Mammary epithelial cell (primary cell): ENCODE measurements around the gene TMPRSS11D.

Source experiments
- EZH2 ChIP-seq: IDR thresholded peaks from 2 replicates; pipeline ENCODE4 v1.6.1; 2012; ENCODE audit warnings: low read length, inconsistent platforms, borderline replicate concordance
- TF ChIP-seq, protein P1 (sequence below), 2 donors: IDR thresholded peaks in 1 of 2; conservative IDR thresholded peaks in 1 of 2; 2 replicates each; pipeline ENCODE4 v1.5.1; 2011 to 2012; ENCODE audit warnings: inconsistent platforms in 2 of 2, low read length in 2 of 2, mild to moderate bottlenecking in 2 of 2, control low read depth in 1 of 2, low read depth in 1 of 2; ENCODE audit not compliant: insufficient read depth in 1 of 2; ENCODE audit errors: extremely low read depth in 1 of 2

- TF ChIP-seq, protein P1, sequence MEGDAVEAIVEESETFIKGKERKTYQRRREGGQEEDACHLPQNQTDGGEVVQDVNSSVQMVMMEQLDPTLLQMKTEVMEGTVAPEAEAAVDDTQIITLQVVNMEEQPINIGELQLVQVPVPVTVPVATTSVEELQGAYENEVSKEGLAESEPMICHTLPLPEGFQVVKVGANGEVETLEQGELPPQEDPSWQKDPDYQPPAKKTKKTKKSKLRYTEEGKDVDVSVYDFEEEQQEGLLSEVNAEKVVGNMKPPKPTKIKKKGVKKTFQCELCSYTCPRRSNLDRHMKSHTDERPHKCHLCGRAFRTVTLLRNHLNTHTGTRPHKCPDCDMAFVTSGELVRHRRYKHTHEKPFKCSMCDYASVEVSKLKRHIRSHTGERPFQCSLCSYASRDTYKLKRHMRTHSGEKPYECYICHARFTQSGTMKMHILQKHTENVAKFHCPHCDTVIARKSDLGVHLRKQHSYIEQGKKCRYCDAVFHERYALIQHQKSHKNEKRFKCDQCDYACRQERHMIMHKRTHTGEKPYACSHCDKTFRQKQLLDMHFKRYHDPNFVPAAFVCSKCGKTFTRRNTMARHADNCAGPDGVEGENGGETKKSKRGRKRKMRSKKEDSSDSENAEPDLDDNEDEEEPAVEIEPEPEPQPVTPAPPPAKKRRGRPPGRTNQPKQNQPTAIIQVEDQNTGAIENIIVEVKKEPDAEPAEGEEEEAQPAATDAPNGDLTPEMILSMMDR (conservative IDR thresholded peaks at IDR 0.05 in 1 of 2, IDR thresholded peaks at IDR 0.05 in 1 of 2; ENCODE audit: extremely low read depth in 1 of 2, insufficient read depth in 1 of 2, low read depth in 1 of 2, low read length in 2 of 2), result no peak
- TF ChIP-seq EZH2, result no peak
These were observed 12.7 kb upstream of the TMPRSS11D start for GRCh38 chr4:67896421-67897065.
